Endothelial cell (in vitro differentiated cells): ENCODE data around the gene TMEM82. TPM values are rescaled to one million over a fixed set of nuclear protein-coding genes. Genes with fewer than 3 reads are reported as not detected.

Experiments used
- DNase-seq: peaks from one replicate; pipeline ENCODE4 v3.0.0; 2021; ENCODE audit warnings: low spot score
- H3K27ac Mint-ChIP-seq: one replicate; pipeline ENCODE4 v1.8.0; 2021; ENCODE audit warnings: mixed read lengths, inconsistent platforms; ENCODE audit not compliant: unreplicated experiment
- H3K27me3 Mint-ChIP-seq: one replicate; pipeline ENCODE4 v1.8.0; 2021; ENCODE audit warnings: mild to moderate bottlenecking, moderate library complexity, mixed read lengths, inconsistent platforms; ENCODE audit not compliant: unreplicated experiment
- H3K36me3 Mint-ChIP-seq: one replicate; pipeline ENCODE4 v1.8.0; 2021; ENCODE audit warnings: mild to moderate bottlenecking, low read depth, mixed read lengths, inconsistent platforms; ENCODE audit not compliant: unreplicated experiment
- H3K4me1 Mint-ChIP-seq: one replicate; pipeline ENCODE4 v1.8.0; 2021; ENCODE audit warnings: mild to moderate bottlenecking, mixed read lengths, inconsistent platforms; ENCODE audit not compliant: unreplicated experiment
- H3K4me3 Mint-ChIP-seq: one replicate; pipeline ENCODE4 v1.8.0; 2021; ENCODE audit warnings: mild to moderate bottlenecking, mixed read lengths, inconsistent platforms; ENCODE audit not compliant: unreplicated experiment
- H3K9me3 Mint-ChIP-seq: one replicate; pipeline ENCODE4 v1.8.0; 2021; ENCODE audit warnings: mixed read lengths, inconsistent platforms; ENCODE audit not compliant: unreplicated experiment
- total RNA-seq: library from RNA; stranded (reverse); fragmentation: NEBNext Ultra II Directional; extraction: Animal tissue kit (Norgen Biotek cat#: 25700); gene quantifications from one replicate; pipeline ENCODE4 v1.2.1, GENCODE V29; 2021; ENCODE audit not compliant: unreplicated experiment
- TF ChIP-seq, protein P1 (sequence below): fragments of 200-600 bp; sonication (generic); IDR thresholded peaks from one replicate; pipeline ENCODE4 v1.5.0; 2021; ENCODE audit warnings: antibody characterized with exemption; ENCODE audit not compliant: unreplicated experiment

The TMEM82 gene
- total RNA-seq, 1 donor from 2014 or later: not detected

DNA sequence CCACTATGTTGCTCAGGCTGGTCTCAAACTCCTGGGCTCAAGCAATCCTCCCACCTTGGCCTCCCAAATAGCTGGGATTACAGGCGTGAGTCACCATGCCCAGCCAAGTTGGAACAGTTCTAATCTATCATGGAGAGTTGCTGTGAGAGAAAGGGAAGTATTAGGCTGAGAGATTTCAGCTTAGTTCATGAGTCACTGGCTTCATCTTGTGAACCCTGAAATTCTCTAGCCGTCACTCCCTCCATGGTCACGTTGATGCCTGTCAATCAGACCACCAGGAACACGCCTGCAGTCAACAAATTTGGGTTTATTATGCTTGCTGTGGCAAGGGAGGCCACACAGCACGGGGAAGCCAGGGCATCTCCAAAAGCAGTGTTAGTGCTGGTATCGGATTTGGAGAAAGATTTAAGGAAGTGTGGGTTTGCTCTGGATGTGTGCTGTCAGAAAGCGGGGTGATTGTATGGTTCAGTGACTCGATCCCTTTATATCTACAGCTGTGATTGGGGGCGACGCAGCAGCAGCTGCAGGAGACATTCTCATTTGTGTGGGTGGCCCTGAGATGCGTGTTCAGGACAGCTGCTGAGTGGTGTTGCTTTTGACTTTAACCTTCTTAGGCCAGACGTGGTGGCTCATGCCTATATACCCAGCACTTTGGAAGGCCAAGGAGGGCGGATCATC, 46.5 kb downstream of the TMEM82 start:
- no peaks in the 10 kb centered on the region for H3K9me3 Mint-ChIP-seq
- TF ChIP-seq, protein P1, sequence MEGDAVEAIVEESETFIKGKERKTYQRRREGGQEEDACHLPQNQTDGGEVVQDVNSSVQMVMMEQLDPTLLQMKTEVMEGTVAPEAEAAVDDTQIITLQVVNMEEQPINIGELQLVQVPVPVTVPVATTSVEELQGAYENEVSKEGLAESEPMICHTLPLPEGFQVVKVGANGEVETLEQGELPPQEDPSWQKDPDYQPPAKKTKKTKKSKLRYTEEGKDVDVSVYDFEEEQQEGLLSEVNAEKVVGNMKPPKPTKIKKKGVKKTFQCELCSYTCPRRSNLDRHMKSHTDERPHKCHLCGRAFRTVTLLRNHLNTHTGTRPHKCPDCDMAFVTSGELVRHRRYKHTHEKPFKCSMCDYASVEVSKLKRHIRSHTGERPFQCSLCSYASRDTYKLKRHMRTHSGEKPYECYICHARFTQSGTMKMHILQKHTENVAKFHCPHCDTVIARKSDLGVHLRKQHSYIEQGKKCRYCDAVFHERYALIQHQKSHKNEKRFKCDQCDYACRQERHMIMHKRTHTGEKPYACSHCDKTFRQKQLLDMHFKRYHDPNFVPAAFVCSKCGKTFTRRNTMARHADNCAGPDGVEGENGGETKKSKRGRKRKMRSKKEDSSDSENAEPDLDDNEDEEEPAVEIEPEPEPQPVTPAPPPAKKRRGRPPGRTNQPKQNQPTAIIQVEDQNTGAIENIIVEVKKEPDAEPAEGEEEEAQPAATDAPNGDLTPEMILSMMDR: no peak
- no peak overlapping the region for H3K27ac Mint-ChIP-seq
- H3K4me1 Mint-ChIP-seq: no peaks in the 10 kb centered on the region
- H3K36me3 Mint-ChIP-seq: peaks cover 14% of the 10 kb centered on the region
- no peak for DNase-seq
- peaks cover 3% of the 10 kb centered on the region for H3K27me3 Mint-ChIP-seq
- no peak overlapping the region for H3K4me3 Mint-ChIP-seq

- peaks cover 20% of the 10 kb centered on the region for H3K4me1 Mint-ChIP-seq
These were observed 53.8 kb downstream of the TMEM82 start for GRCh38 chr1:15796086-15796462.

More at GRCh38 chr1:15796086-15796462, 53.8 kb downstream of the TMEM82 start:
- Mint-ChIP-seq H3K4me3 (no peak overlapping the region), H3K27me3 (peaks cover 7% of the 10 kb centered on the region), H3K9me3 (no peaks in the 10 kb centered on the region), H3K36me3 (no peaks in the 10 kb centered on the region), H3K27ac (no peak overlapping the region)
- TF ChIP-seq, protein P1: no peak
- no peak for DNase-seq

Other genes with a start within 250 kb of the TMEM82 start
- gene CASP9, start 218.3 kb upstream of the TMEM82 start, total RNA-seq: 12.0 TPM
- 19.9 TPM for gene DNAJC16, start 215.7 kb upstream of the TMEM82 start, total RNA-seq
- gene AGMAT, start 157.4 kb upstream of the TMEM82 start, total RNA-seq: 0.18 TPM
- 24.0 TPM for gene DDI2, start 125.0 kb upstream of the TMEM82 start, total RNA-seq
- 82.3 TPM for gene PLEKHM2, start 58.2 kb upstream of the TMEM82 start, total RNA-seq
- gene SLC25A34, start 6.2 kb upstream of the TMEM82 start, total RNA-seq: 3.5 TPM
- 198 TPM for gene FBLIM1, start 16.3 kb downstream of the TMEM82 start, total RNA-seq
- 2.4 TPM for gene UQCRHL, start 65.2 kb downstream of the TMEM82 start, total RNA-seq
- 33.5 TPM for gene SPEN, start 105.2 kb downstream of the TMEM82 start, total RNA-seq
- gene ZBTB17, start 233.6 kb downstream of the TMEM82 start, total RNA-seq: 33.6 TPM